Cerebellar cortex (tissue), 1 donor: ENCODE measurements around the gene DMWD.
"Not testable (repeated sequence)": the region's sequence is repeated elsewhere in the genome, so short reads cannot be mapped to it uniquely, and the experiment has no call there.

Experiments used
- DNase-seq: peaks from one replicate; pipeline ENCODE4 v3.0.0-alpha.2; 2015; ENCODE audit warnings: low spot score

Gene DMWD

DNA sequence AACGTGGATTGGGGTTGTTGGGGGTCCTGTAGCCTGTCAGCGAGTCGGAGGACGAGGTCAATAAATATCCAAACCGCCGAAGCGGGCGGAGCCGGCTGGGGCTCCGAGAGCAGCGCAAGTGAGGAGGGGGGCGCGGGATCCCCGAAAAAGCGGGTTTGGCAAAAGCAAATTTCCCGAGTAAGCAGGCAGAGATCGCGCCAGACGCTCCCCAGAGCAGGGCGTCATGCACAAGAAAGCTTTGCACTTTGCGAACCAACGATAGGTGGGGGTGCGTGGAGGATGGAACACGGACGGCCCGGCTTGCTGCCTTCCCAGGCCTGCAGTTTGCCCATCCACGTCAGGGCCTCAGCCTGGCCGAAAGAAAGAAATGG lies 22.8 kb downstream of the DMWD start:
- DNase-seq: peak; percentile 24

DNA sequence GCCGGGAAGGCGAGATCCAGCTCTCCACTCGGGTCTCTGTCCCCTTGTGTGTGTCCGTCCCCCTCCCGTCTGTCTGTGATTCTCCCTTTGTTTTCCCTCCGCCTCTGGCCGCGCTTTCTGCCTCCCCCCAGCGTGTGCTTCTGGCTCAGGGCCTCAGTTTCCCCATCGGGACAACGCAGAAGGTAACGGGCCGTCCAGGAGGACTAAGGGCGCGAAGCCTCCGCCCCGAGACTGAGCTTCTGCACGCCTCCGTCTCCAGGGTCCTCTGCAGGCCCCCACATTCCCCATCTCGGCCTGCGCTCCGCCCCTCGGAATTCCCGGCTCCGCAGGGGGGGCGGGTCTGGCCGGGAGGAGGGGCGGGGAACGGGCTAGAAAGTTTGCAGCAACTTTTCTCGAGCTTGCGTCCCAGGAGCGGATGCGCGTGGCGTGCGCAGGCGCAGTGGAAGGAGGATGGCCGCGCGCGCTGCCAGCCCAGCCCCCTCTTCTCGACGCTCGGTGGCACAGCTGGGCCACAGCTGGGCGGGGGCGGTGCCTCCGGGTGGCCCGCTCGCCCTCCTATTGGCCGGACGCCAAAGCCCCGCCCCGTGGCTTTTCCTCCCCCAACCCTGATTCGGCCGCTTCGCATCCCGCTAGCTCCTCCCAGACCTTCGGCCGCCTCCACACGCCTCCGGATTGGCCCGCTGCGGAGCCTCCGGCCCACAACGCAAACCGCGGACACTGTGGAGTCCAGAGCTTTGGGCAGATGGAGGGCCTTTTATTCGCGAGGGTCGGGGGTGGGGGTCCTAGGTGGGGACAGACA lies 23.5 kb downstream of the DMWD start, which contains the start of gene SIX5:
Gene SIX5 (minus strand): TSS at position 269 of the 799 bp plus-strand sequence. CDS start 408 bp downstream, outside the sequence.
- DNase-seq: peak; percentile 88

DNA sequence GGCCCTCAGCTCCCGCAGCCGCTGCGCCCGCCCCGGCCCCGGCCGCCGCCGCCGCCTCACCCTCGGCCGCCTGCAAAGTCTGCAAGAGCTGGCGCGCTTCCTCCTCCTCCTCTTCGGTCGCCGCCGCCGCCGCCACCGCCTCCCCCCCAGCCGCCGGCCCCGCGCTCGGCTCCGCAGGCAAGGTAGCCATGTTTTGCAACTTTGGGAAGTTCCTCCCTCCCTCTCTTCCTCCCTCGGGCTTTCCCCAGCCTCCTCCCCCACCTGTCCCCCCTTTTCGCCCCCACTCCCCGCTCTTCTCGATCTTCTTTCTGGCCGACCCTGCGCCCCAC lies 24.0 kb downstream of the DMWD start:
- DNase-seq: no peak

DNA sequence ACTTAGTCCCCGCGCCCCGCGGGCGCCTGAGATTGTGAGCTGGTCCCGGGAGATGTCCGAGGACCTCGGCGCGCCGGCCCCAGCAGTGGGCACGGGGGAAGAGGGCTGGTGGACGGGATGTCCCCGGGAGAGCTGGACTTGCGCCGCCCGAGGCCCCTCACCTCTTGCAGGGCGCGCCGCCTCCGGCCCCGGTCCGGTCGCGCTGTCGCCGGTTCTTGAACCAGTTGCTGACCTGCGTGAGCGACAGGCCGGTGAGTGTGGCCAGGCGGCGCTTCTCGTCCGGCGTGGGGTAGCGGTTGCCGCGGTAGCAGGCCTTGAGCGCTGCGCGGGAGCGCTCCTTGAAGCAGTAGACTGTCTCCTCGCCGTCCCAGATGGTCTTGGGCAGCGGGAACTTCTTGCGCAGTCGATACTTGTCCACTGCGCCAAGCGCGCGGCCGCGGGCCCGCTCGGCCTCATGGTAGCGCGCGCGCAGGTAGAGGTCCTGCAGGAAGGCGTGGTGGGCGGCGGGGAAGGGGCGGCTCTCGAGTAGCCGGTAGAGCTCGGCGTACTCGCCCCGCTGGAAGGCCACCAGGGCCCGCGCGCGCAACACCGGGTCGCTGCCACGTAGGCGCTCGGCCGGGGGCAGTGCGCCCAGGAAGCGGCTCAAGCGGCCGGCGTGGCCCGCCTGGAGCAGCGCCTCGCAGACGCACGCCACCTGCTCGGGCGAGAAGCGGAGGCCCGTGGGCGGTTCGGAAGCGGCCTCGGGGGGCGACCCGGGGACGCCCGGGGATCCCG lies 24.6 kb downstream of the DMWD start:
- DNase-seq: peak; percentile 60

DNA sequence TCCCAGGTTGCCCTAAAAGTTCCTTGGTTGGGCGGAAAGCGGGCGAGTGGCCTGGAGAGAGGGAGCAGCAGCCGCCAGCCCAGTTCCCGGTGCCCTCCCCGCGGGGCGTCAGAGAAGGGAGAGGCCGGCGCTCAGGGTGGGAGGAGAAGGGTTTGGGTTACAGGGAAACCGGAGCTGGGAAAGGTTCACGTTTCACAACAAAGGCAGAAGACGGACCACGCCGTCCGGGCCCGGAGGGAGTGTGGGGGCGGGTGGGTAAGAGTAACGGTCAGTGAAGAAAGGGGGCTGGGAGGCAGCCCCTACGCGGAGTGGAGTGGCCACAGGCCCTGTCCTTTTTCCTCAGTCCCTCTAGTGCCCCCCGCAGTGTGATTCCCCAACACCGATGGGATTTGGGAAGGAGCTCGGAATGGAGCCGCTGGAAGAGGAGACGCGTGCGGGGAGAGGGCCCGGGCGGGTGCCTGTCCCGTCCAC lies 25.2 kb downstream of the DMWD start:
- DNase-seq: peak; percentile 69

DNA sequence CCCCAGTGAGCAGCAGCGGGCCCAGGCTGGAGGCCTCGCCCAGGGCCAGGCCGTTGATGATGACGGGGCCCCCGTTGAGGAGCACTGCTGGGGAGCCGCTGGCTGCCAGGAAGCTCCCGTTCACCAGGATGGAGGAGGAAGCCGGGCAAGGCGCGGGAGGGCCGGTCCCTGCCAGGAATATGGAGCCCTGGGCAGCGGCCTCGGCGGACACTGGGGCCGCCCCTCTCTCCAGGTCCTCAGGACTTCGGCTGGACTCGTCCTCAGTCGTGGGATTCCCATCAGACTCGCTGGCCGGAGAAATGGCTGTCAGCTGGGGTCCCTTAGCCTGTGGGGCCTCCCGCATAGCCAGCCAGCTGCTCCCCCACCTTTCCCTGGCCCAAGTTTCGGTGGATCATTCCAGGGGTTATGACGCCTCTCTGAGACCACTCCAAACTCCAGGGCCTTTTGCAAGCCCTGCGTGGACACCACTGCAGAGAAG lies 25.7 kb downstream of the DMWD start:
- no peak for DNase-seq

DNA sequence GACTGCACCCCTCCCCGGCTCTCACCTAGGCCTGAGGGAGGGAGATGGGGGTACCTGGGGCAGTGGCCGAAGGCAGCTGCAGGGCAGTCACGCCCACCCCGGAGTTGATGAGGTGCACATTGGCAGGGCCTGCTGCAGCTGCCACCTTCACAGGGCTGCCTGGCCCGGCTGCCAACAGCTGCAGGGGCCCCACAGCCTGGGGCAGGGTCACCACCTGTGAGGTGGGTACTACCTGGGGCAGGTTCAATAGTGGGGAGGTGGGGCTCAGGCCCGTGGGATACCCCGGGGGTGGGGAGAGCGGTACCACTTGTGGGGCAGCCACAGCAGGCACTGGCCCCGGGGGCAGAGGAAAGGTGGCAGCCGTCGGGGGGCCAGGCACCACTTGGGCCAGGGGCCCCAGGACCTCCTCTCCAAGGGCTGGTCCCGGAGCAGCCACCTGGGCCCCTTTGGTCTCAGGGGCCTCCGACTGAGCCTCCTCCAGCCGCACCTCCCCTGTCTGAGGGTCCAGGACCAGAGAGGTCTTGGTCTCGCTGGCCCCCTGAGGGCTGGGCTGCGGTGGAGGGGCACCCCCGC lies 26.3 kb downstream of the DMWD start:
- DNase-seq: no peak

DNA sequence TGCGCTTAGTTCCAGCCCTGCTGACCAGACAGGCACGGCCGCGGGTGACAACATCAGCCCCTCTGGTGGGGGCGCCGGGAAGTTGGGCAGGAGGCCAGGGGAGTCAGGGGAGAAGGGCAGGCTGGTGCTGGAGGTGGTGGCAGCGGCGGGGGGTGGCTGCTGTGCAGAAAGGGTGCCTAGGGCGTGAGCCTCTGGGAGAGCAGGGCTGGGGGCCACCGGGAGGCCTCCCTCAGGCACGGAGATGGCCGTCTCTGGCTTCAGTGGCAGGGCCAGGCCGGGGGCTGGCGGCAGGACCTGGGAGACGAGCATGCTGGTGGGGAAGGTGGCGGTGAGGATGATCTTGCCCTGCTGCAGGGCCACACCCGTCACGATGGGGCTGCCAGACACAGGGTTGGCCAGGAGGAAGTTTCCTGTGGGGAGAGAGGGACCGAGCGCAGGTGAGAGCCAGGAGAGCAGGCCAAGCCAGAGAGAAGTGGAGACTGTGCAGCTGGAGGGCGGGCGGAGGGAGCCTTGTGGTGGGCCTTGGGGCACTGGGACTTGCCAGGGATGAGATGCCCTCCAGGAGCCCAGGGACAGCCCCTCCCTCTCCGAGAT lies 26.8 kb downstream of the DMWD start:
- no peak for DNase-seq

DNA sequence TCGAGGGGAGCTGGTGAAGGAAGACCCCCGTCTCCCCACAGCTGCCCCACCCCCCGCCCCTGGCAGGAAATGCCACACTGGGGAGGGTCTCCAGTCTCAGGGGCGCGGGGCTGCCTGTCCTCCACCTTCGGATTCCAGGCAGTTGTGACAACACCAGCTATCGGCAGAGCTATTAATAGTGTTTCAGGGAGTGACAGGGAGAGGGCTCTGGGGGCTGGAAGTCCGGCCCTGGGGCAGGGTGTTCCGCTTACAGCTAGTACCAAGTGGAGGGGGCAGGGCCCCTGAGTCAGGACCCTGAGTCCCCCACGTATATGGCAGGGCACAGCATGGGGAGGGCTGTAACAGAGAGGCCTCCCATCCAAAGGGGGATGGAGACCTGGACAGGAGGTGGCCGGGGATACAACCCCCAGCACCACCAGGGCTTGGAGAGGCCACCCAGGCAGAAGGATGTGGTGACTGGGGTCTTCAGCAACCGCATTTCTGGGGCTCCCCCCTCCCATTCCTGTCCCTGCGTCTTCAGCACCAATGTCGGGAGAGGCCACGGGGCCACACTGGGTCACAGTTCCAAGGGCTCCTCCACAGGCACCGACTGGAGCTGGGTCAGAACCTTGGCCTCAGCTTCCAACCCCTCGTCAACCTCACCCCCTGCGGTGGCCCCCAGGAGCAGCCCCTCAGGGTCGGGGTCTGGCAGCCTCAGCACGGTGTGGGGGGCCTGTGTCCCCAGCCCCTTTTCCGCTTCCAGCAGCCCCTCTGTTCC lies 27.5 kb downstream of the DMWD start:
- DNase-seq: no peak

DNA sequence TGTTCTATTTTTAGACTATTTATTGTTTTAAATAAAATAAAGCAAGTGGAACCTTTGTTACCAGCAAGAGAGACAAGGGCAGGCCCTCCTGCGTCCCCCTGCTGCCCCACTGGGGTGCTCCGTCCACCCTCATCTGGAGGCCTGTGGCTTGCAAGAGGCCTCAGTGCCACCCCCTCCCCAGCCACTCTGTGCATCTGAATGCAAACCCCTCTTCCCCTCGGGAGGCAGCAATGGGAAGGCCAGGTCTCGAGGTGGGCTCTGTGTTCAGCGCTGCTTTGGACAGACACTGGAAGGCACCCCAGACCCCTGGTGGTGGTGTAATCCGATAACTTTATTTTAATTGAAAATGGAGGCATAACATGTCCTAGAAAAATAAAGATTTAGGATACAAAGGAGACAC lies 28.2 kb downstream of the DMWD start:
- DNase-seq: no peak

DNA sequence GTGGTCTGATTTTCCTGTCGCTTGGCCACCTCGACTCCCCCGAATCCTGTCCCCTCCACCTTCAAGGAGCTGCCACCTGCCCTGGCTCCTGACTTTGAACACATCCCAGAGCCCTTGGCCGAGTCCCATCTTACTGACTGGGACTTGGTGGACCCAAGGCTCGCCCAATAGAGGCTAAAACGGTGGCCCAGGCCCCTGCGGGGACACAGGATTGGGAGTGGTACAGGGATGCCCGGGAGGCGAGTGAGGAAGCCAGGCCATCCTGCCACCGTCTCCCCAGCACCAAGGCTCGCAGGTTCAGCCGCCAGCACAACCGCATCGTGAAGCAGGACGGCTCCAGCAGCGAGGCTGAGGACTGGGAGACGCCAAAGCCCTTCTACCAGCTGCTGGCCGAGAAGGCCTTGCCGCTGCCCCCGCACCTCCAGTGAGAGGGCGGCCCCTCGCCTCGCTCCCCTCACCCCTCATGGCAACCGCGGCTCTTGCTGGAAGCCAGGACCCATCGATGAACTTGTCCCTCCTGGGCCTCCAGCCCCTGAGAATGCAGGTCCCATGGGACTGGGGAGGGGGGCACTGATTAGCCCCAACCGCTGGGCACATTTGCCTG lies 28.9 kb downstream of the DMWD start:
- DNase-seq: no peak

DNA sequence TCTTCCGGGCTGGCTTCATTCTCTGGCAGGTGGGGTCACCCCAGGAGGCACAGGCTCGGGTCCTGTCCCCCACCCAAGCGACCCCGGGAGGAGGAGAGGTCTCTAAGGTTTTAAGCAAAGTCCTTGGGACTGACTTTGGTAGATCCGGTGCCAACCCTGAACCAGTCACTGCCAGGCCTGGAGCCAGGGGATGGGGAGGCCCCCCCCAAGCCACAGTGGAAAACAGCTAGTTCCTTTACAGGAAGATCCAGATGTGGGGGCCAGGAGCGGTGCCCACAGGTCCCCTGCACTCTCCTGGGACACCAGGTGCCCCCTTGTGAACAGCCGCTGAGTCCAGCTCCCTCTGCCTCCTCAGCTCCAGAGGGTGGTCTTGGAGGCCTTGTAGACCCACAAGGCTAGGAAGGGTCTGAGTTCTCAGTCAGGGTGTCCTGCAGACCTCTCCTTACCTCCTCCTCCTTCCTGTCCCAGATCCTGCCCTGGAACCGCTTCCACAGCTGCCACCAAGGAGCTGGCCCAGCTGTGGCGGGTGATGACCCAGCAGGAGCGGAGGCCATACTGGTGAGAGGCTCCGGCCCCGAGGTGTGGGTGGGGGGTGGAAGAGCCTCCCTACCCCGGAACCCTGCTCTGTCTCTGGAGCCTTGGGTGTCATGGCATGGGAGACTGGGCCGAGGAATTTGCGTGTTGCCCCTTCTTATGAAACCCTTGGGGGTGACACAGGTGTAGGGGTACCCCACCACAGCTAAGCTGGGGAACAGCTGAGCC lies 29.6 kb downstream of the DMWD start:
- no peak for DNase-seq

DNA sequence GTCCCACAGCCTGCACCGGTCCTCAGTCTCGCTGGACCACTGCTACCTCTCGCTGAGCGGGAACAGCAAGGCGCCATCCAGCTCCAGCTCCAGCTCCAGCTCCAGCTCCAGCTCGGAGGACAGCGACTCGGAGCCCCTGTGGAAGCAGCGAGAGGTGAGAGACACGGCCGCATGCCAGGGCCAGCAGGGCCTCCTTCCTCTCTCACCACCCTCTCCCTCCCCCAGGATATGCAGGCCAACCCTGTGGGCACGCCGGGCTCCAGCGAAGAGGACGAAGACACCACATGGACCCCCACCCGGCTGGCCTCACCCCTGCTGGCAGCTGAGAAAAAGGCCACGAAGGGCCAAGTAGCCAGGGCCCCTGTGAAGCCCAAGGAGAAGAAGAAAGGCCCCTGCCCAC lies 30.9 kb downstream of the DMWD start:
- no peak for DNase-seq

DNA sequence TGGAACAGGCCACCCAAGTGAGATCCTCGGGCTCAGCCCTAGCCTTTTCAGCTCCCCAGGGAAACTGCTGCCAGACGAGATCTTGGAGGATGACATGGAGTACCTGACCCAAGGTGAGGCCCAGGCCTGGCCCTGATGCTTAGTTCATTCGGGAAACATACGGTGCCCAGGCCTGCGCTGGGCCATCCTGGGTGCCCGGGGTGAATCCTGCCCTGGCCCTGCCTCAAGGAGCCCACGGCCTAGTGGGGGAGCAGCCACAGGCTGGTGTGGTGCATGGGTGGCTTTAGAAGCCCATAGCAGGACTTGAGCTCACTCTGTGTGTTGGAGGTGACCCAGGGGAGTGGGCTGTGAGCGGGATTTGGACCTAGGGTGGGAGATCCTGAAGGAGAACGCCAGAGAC lies 33.7 kb downstream of the DMWD start:
- no peak for DNase-seq

DNA sequence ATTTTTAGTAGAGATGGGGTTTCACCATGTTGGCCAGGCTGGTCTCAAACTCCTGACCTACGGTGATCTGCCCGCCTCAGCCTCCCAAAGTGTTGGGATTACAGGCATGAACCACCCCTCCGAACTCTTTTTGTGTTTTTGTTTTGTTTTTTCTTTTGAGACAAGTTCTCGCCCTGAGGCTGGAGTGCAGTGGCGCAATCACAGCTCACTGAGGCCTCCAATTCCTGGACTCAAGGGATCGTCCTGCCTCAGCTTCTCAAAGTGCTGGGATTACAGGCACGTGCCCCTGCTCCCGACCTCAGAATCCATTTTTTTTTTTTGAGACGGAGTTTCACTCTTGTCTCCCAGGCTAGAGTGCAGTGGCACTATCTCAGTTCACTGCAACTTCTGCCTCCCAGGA lies 35.0 kb downstream of the DMWD start:
- no peak for DNase-seq

DNA sequence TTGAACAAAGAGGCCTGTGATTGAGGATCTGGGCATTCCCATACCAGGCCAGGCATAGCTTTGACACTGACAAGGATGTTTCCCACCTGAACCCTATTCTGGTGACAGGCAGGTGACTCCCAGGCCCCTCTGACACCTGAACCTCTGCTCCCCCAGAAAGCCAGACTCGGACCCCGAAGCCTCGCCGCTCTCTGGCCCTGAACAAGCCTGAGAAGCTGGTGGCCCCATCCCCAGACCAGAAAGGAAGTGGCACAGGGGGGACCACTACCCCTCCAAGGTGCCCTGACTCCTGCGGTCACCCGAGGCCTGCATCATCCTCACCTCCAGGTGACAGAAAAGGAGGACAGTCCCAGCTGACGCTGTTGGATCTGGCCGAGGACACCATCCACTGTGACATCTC lies 38.3 kb downstream of the DMWD start:
- DNase-seq: no peak

DNA sequence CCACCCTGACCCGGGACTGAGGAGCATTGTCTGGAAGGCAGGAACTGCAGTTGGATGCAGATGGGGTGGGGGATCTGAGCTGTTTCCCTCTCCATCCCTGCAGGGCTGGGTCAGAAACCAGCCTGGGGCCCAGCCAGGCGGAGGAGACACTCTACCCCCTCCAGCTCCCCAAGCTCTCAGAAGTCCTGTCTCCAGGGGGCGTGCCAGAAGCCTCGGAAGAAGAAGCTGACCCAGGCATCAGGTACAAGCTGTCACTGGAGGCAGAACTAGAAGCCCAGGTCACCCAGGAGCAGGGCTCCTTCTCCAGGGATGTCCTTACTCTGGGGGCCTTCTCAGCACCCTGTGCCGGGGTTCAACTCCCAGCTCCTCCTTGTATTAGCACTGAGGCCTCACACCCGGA lies 39.1 kb downstream of the DMWD start:
- no peak for DNase-seq

DNA sequence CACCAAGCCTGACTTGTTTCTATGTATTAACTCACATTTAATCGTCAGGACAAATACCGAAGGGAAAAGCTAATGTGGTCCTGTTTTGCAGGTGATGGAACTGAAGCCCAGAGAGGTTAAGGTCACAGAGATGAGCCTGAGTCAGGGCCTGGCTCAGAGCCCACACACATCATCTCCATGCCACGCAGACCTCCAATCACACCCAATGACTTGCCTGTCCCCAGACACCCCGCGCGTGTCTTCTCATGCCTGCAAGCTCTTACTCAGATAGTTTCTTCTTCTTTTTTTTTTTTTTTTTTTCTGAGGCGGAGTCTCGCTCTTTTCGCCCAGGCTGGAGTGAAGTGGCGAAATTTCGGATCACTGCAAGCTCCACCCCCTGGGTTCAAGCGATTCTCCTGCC lies 40.0 kb downstream of the DMWD start:
- no peak for DNase-seq

DNA sequence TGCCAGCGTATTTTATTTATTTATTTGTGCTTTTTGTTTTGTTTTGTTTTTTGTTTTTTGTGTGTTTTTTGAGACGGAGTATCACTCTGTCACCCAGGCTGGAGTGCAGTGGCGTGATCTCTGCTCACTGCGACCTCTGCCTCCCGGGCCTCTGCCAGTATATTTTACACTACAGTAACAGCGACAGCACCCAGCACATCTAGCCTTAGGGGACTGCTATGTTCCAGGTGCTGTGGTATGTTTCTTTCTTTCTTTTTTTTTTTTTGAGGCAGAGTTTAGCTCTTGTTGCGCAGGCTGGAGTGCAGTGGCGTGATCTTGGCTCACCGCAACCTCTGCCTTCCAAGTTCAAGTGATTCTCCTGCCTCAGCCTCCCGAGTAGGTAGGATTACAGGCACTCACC lies 41.2 kb downstream of the DMWD start:
- DNase-seq: not testable (repeated sequence)

DNA sequence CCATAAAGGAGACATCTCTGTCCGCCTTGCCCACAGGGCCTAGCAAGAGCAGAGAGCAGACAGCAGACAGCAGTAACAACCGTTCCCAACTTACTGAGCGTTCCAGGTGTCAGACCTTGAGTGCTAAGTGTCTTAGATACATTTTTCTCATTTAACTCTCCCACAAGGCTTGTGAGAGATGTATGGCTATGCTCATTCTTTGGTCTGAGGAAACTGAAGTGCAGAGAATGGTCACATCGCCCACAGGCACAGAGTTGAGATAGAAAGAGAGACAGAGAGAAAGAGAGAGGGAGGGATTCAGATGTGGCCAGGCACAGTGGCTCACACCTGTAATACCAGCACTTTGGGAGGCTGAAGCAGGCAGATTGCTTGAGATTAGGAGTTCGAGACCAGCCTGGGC lies 45.1 kb downstream of the DMWD start:
- no peak for DNase-seq

DNA sequence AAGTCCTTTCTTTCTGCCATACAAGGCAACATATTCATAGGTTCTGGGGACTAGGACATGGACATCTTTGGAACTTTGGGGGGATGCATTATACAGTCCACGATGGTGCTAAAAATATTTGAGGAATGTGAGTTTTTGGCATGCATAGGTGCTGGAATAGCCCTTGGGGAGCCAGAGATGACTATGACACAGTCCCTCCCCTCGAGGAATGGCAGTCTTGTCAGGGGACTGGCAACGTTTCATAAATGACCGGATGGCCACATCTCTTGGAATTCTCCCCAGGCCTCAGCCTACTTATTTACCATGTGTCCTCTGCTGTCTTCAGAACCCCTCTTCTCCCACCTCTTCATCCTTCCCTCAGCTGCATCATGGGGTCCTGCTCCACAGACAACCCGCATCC lies 45.8 kb downstream of the DMWD start:
- no peak for DNase-seq
